ENCODE measurements around the gene RRAGC.

RRAGC gene, protein sequence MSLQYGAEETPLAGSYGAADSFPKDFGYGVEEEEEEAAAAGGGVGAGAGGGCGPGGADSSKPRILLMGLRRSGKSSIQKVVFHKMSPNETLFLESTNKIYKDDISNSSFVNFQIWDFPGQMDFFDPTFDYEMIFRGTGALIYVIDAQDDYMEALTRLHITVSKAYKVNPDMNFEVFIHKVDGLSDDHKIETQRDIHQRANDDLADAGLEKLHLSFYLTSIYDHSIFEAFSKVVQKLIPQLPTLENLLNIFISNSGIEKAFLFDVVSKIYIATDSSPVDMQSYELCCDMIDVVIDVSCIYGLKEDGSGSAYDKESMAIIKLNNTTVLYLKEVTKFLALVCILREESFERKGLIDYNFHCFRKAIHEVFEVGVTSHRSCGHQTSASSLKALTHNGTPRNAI

GRCh38 chr1:38859561-38860453, at the start of gene RRAGC:
RRAGC (minus strand) TSS chr1:38859772; CDS start chr1:38859646, 126 bp downstream.
- peak within 1 kb of the TSS; percentile 65 to 98 (median 92) for H3K4me3 ChIP-seq
- peak within 1 kb of the TSS; percentile 83 to 100 (median 97) for H3K27ac ChIP-seq

DNA sequence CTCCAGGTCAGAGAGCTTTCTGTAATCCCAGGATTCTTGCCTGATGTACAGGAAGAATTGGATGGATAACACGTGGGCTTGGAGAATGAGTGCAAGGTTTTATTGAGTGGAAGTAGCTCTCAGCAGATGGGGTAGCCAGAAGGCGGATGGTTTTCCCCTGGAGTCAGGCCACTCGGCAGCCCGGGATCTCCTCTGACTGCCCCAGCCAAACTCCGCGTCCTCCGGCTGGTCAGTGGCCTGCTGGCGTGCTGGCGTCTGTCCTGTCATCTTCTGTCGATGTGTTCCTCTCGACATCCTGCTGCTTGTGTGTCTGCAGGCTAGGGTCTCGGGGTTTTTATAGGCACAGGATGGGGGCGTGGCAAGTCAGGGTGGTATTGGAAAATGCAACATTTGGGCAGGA, 49.2 kb upstream of the RRAGC start:
- no peak overlapping the region for H3K27ac ChIP-seq
- H3K4me3 ChIP-seq = no peak overlapping the region

DNA sequence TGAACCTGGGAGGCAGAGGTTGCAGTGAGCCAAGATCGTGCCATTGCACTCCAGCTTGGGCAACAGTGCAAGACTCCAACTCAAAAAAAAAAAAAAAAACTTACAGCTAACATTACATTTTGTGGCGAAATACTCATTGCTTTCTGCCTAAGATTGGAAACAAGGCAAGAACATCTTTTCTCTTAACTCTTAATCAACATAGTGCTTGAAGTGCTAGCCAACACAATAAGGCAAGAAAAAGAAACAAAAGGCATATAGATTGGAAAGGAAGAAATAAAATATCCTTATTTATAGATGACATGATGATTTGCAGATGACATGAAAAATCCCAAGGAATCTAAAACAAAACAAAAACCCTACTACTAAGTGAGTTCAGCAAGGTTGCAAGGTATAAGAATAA, 46.4 kb upstream of the RRAGC start:
- H3K4me3 ChIP-seq = no peak overlapping the region

GRCh38 chr1:38899560-38899959, 40.0 kb upstream of the RRAGC start:
- H3K27ac ChIP-seq = no peak overlapping the region
- H3K4me3 ChIP-seq = no peak overlapping the region

More for the DNA sequence above, 46.4 kb upstream of the RRAGC start:
- no peak overlapping the region for H3K27ac ChIP-seq

DNA sequence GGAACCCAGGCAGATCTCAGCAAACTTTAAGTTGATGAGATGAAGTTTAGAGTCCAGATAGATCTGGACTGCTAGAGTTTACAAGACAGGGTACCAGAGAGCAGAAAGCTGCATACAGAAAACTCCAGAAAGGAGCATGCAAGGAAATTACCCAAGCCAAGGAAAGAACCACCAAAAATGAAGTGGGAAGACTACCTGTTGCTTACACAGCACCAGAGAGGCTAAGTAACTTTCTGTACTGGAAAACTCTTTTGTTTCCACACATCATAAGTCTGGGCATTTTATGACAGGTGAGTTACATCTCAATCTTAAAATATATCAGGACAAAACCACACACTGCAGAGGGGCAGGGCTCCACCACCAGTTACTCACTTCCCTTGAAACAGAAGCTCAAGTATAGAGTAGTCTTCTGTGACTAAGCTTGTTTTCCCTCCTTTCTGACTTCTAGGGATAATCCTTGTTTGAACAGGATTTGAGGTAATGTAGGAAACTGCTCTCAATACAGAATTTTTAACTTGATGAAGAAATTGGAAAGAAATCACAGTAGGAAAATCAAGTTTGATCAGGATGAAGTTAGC, 39.2 kb upstream of the RRAGC start:
- no peak overlapping the region for H3K27ac ChIP-seq

DNA sequence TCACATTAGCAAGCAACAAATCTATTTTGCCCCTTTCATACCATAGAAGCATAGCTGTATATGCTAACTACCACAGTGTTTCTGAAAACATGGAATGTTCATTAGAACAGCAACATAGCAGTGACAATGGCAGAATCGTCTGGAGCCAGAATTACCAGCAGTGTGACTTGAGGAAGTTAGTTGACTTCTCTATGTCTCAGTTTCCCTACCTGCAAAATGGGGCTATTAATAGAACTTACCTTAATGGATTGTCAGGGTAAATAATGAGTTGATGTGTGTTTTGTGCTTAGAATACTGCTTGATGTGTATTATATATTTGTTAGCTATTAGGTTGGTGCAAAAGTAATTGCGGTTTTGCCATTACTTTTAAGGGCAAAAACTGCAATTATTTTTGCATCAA, 36.6 kb upstream of the RRAGC start:
- Histone ChIP-seq H3K27ac (no peak overlapping the region), H3K4me3 (no peak overlapping the region)

More for the DNA sequence above, 39.2 kb upstream of the RRAGC start:
- no peak overlapping the region for H3K4me3 ChIP-seq

- no peak overlapping the region for H3K4me3 ChIP-seq
- H3K27ac ChIP-seq = no peak overlapping the region
Observed at GRCh38 chr1:38892976-38893375, 33.4 kb upstream of the RRAGC start.

GRCh38 chr1:38891753-38892152, 32.2 kb upstream of the RRAGC start:
- H3K4me3 ChIP-seq = no peak overlapping the region
- no peak overlapping the region for H3K27ac ChIP-seq

GRCh38 chr1:38889589-38889988, 30.0 kb upstream of the RRAGC start:
- Histone ChIP-seq H3K27ac (no peak overlapping the region), H3K4me3 (no peak overlapping the region)

DNA sequence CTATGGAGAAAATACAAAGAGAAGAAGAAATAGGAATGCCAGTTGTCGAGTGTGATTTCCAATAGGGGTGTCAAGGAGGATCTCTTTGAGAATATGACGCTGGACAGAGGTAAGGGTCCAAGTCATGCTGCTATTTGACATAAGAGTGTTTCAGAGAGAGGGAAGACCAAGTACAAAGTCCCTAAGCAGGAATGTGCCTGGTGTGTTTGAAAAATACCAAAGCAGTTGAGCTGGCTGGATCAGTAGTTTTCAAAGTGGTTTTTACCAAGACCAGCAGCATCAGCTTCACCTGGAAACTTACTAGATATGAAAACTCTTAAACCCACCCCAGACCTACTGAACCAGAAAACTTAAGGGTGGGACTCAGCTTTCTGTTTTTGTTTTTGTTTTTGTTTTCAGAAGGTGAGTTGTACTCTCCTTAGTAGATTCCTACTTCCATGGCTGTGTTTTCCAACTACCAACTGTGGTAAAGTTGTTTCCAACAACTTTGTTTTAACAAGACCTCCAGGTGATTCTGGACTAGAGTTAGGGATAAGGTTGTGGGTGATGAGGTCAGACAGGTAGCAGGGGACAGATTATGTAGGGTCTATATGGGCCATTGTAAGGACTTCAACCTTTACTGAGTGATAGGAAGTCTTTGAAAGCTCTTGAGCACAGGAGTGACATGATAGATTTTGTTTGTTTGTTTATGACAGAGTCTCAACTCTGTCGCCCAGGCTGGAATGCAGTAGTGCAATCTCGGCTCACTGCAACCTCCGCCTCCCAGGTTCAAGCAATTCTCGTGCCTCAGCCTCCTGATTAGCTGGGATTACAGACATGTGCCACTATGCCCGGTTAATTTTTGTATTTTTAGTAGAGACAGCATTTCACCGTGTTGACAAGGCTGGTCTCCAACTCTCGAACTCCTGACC, 29.1 kb upstream of the RRAGC start:
- H3K4me3 ChIP-seq = no peak overlapping the region

GRCh38 chr1:38885092-38885491, 25.5 kb upstream of the RRAGC start:
- Histone ChIP-seq H3K4me3 (no peak overlapping the region), H3K27ac (no peak overlapping the region)

More for the DNA sequence above, 29.1 kb upstream of the RRAGC start:
- H3K27ac ChIP-seq = no peak overlapping the region

GRCh38 chr1:38881487-38881886, 21.9 kb upstream of the RRAGC start, which contains the start of gene GJA9:
GJA9 (minus strand) TSS chr1:38881587; CDS start chr1:38876098, 5,489 bp downstream.
- Histone ChIP-seq H3K4me3 (no peak within 1 kb of the TSS), H3K27ac (no peak within 1 kb of the TSS)

GRCh38 chr1:38875811-38876210, 16.2 kb upstream of the RRAGC start:
- no peak overlapping the region for H3K27ac ChIP-seq
- no peak overlapping the region for H3K4me3 ChIP-seq

- H3K27ac ChIP-seq = peak within 1 kb of the TSS; percentile 22 to 88 (median 76)
Observed at GRCh38 chr1:38873027-38873969, 13.7 kb upstream of the RRAGC start, which contains the start of gene MYCBP. MYCBP (minus strand) TSS chr1:38873348; CDS start chr1:38873305, 43 bp downstream.

DNA sequence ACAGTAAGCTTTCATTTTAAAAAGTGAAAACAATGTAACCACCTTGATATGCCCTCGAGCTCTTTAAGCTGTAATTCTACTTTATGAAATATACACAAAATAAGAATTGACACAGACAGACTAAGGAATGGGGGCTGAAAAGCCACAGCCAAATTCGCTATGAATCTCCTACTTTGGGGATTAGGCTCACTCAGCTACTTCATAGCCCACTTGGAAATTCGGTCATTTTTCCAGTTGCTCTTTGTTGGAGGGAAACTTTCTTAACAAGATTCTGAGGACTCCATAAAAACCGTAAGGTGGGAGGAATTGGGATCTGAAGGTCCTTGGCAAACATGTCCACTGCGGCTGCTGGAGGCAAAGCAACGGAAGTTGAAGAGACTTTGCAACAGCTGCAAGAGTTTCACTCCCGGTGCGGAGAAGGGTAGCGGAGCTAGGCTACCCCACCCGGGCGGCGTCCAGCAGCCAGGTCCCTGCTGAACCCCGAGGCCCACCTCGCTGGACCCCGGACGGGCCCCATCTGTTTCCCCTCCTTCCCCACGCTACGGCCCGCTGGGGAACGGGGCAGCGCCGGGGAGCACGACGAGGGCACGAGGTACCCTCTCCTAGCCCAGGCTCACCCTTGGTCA, 12.9 kb upstream of the RRAGC start:
- peak overlapping the region; percentile 81 to 96 (median 91) for H3K4me3 ChIP-seq
- H3K27ac ChIP-seq = peak overlapping the region; percentile 22 to 88 (median 74)

More at GRCh38 chr1:38873027-38873969, 13.7 kb upstream of the RRAGC start, which contains the start of gene MYCBP:
- H3K4me3 ChIP-seq = peak within 1 kb of the TSS; percentile 81 to 96 (median 91)

DNA sequence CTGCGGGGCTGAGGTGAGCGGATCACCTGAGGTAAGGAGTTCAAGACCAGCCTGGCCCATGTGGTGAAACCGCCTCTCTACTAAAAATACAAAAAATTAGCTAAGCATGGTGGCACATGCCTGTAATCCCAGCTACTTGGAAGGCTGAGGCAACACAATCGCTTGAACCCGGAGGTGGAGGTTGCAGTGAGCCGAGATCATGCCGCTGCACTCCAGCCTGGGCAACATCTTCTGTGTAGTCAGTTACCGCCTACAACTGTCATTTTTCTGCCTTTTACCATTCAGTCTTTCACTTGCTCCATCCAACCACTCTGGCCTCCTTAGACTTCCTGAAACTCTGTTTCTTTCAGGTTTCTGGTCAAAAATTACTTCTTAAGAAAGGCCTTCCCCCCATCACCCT, 11.4 kb upstream of the RRAGC start:
- no peak overlapping the region for H3K4me3 ChIP-seq
- no peak overlapping the region for H3K27ac ChIP-seq

DNA sequence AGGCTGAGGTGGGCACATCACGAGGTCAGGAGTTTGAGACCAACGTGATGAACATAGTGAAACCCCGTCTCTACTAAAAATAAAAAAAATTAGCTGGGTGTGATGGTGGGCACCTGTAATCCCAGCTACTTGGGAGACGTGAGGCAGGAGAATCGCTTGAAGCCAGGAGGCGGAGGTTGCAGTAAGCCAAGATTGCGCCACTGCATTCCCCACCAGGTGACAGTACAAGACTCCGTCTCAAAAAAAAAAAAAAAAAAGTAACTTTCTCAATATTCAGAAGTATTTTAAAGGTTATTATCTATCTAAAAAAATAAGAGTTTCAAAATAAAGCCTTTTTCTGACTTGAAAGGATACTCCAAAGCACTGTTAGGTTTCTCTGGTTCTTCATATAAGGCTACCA, 7.6 kb upstream of the RRAGC start:
- Histone ChIP-seq H3K27ac (no peak overlapping the region), H3K4me3 (no peak overlapping the region)

Measured in skin epidermis (tissue), 12 donors.